Measurements from ENCODE around the gene IGFN1. TPM values are rescaled to one million over a fixed set of nuclear protein-coding genes. Genes with fewer than 3 reads are reported as not detected.

Gene IGFN1
- total RNA-seq, 1 donor from 2014 or later = 0.38 TPM

DNA sequence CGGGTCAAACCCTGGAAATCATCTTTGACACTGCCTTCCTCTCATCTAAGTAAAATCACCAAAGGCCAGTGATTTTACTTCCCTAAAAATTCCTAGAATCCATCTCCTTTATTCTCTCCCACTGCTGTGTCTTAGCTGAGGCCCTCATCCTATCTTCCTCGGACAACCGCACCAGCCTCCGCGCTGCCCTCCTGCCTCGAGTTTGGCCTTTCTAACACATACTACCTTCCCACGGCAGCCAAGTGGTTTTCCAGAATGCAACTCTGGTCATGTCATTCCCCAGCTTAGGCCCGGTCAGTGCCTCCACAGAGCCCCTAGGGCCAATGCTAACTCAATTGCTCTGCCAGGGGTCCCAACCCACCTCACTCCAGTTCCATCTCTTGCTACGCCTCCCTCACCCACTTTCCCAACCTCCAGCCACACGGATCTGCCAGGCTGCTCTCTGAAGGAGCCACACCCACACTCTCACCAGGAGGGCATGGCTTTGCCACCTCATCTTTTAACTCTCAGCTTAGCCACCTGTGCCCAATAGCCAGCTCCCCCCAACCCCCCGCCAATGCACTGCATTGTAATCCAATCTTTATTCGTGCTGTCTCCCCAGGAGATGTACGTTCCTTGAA is 43.1 kb upstream of the IGFN1 start:
- no peak for DNase-seq (ENCODE audit: low spot score, unreplicated experiment)
- no peak overlapping the region for H3K4me3 Mint-ChIP-seq (ENCODE audit: low read depth)
- H3K36me3 Mint-ChIP-seq (ENCODE audit: insufficient read depth) = peaks cover 43% of the 10 kb centered on the region
- TF ChIP-seq, protein P1, sequence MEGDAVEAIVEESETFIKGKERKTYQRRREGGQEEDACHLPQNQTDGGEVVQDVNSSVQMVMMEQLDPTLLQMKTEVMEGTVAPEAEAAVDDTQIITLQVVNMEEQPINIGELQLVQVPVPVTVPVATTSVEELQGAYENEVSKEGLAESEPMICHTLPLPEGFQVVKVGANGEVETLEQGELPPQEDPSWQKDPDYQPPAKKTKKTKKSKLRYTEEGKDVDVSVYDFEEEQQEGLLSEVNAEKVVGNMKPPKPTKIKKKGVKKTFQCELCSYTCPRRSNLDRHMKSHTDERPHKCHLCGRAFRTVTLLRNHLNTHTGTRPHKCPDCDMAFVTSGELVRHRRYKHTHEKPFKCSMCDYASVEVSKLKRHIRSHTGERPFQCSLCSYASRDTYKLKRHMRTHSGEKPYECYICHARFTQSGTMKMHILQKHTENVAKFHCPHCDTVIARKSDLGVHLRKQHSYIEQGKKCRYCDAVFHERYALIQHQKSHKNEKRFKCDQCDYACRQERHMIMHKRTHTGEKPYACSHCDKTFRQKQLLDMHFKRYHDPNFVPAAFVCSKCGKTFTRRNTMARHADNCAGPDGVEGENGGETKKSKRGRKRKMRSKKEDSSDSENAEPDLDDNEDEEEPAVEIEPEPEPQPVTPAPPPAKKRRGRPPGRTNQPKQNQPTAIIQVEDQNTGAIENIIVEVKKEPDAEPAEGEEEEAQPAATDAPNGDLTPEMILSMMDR (IDR thresholded peaks at IDR 0.05; ENCODE audit: unreplicated experiment) = no peak
- H3K4me1 Mint-ChIP-seq (ENCODE audit: low read depth) = peaks cover 5% of the 10 kb centered on the region
- no peaks in the 10 kb centered on the region for H3K9me3 Mint-ChIP-seq (ENCODE audit: low read depth)
- H3K27me3 Mint-ChIP-seq = no peaks in the 10 kb centered on the region
- no peak overlapping the region for H3K27ac Mint-ChIP-seq

- H3K36me3 Mint-ChIP-seq (ENCODE audit: insufficient read depth) = peaks cover 31% of the 10 kb centered on the region
- H3K4me1 Mint-ChIP-seq (ENCODE audit: low read depth) = peaks cover 15% of the 10 kb centered on the region
- no peak overlapping the region for H3K27ac Mint-ChIP-seq
- H3K4me3 Mint-ChIP-seq (ENCODE audit: low read depth) = no peak overlapping the region
- no peaks in the 10 kb centered on the region for H3K9me3 Mint-ChIP-seq (ENCODE audit: low read depth)
- DNase-seq (ENCODE audit: low spot score, unreplicated experiment) = no peak
- TF ChIP-seq, protein P1 (IDR thresholded peaks at IDR 0.05; ENCODE audit: unreplicated experiment) = peak; percentile 62
- no peaks in the 10 kb centered on the region for H3K27me3 Mint-ChIP-seq
These were observed 41.2 kb upstream of the IGFN1 start for GRCh38 chr1:201149400-201149799.

DNA sequence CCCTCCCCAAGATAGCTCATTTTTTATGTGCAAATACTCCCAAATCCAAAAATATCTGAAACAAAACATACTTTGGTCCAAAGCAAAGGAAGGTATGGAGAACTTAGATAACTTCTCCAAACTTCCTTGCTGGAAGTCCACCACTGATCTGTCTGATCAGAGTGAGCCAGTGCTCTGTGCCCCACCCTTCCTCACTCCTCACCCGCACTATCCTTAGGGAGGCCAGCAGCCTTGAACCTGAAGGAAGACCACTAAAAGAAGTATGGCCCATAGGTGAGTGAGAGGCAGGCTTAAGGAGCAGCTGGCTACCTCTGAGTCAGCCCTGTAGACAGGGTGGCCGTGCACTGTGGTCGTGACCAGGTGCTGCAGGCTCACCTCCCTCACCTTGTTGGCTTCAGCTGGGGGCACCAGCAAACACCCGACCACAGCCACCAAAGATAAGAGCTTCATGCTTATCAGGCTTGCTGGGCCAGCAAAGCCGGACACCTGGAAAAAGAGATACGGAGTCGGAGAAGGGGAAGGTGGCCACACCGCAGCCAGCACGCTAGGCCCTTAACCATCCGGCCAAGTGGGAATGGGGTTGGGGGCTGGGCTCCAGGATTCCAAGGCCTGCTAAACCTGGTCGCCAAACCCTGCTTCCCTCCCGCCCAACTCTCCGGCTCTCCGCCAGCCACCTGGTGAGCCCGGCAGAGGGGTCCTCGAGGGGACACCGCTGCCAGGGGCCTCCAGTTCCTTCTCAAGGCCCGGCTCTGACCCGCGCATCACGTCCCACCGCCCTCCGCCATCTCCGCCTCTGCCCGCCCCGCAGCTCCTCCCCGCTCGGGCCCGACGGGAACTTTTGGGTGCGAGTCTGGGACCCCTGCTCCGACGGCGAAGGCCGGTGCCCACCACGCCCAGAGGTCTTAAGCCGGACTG is 36.9 kb upstream of the IGFN1 start:
- peaks cover 12% of the 10 kb centered on the region for H3K36me3 Mint-ChIP-seq (ENCODE audit: insufficient read depth)

GRCh38 chr1:201154389-201155165 is 36.0 kb upstream of the IGFN1 start, which contains the start of gene TMEM9:
Gene TMEM9 (minus strand): TSS chr1:201154474. CDS start chr1:201153923, 551 bp downstream.
- H3K9me3 Mint-ChIP-seq (ENCODE audit: low read depth) = no peaks in the 10 kb centered on the region
- H3K36me3 Mint-ChIP-seq (ENCODE audit: insufficient read depth) = peaks cover 10% of the 10 kb centered on the region

More for the DNA sequence above, 36.9 kb upstream of the IGFN1 start:
- Mint-ChIP-seq H3K27ac (peak overlapping the region; percentile 95), H3K4me3 (ENCODE audit: low read depth) (peak overlapping the region; percentile 97), H3K9me3 (ENCODE audit: low read depth) (no peaks in the 10 kb centered on the region), H3K27me3 (no peaks in the 10 kb centered on the region), H3K4me1 (ENCODE audit: low read depth) (peaks cover 20% of the 10 kb centered on the region)
- DNase-seq (ENCODE audit: low spot score, unreplicated experiment) = peak; percentile 44
- TF ChIP-seq, protein P1 (IDR thresholded peaks at IDR 0.05; ENCODE audit: unreplicated experiment) = no peak

More at GRCh38 chr1:201154389-201155165, 36.0 kb upstream of the IGFN1 start, which contains the start of gene TMEM9:
- peak; percentile 99 for DNase-seq (ENCODE audit: low spot score, unreplicated experiment)
- Mint-ChIP-seq H3K27me3 (no peaks in the 10 kb centered on the region), H3K27ac (peak within 1 kb of the TSS; percentile 95), H3K4me3 (ENCODE audit: low read depth) (peak within 1 kb of the TSS; percentile 97), H3K4me1 (ENCODE audit: low read depth) (peaks cover 20% of the 10 kb centered on the region)
- TF ChIP-seq, protein P1 (IDR thresholded peaks at IDR 0.05; ENCODE audit: unreplicated experiment) = no peak

Measured in progenitor cell of endocrine pancreas (in vitro differentiated cells).